ENCODE measurements around the gene CSNK1A1L.

The CSNK1A1L gene

DNA sequence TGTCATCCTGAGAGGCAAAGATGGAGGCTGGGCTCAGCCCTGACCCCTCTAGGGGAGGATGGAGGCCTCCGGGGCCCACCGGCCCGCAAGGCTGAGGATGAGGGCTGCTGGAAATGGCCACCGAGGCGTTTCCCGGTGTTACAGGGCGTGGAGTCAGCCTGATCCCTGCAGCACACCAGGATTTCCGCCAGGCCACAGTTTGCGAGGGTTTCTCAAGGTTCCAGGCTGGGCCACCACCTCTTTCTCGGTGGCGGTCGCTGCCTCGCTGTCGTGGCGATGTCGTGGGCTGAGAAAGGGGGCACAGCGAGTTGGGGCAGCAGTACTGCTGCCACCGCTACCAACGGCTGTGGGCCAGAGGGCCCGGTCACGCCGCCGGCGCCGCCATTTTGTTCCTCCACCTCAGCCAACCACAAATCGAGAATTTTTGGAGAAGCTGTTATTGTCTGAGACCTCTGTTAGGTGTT is at the start of gene CSNK1A1L:
Gene CSNK1A1L, minus strand, starts transcription at position 414 of the 464 bp plus-strand sequence. Its CDS starts 408 bp downstream, at position 6.
- ATAC-seq, result no peak

DNA sequence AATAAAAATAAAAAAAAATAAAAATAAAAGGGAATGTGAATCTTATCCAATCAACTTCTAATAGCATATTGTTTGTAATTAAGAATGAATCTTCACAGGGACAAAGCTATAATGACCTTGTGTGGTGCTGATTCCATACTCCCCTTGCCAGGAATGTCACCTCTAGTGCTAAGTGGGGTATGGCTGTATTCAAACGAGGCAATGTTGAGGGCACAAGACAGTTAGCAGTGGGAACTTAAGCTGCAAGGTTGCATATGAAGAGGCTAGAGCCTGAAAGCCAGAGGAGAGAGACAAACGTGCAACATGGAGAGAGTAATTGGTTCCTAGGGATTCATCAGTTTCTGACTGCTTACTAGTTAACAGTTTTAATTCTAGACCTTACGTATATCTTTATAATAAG is 43.9 kb upstream of the CSNK1A1L start:
- no peak for ATAC-seq

DNA sequence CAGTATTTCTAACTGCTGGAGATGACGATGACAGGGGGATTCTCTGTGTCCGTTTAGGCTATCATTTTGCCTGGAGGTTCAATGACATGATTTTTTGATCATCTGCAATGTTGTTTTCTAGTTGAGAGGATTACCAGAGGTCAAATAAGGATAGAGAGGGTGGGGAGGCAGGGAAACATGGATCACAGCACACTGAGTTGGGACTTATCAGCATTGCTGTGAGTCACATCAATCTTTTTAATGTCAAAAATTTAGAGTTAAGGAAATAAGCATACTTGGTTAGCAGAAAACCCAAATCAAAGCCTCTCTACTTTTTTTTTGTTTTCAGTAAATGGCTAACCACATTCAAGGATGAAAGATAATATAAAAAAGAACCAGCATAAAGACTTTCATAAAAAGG is 43.0 kb upstream of the CSNK1A1L start:
- ATAC-seq, result no peak

DNA sequence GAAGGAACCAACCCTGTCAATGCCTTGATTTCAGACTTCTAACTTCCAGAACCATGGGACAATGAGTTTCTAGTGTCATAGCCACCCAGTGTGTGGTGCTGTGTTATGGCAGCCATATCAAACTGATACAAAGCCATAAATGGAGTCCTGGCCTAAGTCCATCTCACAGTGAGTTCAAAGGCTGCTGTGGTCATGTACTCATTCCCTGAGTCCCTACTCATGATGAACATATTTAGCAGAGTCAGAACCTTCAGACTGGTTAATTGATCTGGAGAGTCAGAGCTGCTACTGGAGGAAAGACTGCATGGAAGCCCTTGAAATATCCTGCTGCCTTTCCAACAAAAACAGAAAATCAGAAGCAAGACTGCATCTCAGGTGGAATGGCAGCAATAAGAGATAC is 39.2 kb upstream of the CSNK1A1L start:
- no peak for ATAC-seq

DNA sequence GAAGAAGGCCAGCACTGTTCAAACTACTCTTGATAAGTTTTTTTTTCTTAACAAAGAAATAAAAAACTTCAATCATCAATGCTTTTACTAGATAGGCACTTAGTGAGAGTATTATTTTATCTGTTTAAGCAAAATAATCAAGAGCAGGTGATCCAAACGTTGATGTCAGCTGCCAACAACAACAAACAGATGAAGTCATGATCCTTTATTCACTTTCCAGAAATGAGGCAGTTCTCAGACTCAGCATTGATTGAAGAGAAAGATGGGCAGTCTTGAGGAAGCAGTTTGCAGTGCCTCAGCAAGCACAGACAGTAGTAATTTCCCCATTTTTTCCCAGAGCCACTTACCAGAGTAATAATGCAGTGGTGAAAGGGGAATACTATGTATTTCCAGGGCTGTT is 38.4 kb upstream of the CSNK1A1L start:
- ATAC-seq, result no peak

DNA sequence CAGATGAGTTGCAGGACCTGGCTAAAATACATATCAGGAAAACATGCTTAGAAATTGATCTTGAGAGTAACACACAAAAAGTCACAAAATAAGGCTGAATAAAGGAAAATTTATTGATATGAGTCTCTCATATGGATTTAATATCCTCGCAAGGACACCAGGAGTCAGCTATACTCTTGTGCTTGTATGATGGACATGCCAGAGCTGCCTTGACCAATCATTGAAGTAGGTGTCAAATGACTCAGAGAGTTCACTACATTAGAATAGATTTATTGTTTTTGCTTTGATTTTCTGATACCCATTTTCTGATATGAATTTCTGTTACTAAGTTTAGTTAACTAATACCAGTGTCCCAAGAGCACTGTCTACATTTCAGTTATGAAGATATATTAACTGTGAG is 37.4 kb upstream of the CSNK1A1L start:
- no peak for ATAC-seq

DNA sequence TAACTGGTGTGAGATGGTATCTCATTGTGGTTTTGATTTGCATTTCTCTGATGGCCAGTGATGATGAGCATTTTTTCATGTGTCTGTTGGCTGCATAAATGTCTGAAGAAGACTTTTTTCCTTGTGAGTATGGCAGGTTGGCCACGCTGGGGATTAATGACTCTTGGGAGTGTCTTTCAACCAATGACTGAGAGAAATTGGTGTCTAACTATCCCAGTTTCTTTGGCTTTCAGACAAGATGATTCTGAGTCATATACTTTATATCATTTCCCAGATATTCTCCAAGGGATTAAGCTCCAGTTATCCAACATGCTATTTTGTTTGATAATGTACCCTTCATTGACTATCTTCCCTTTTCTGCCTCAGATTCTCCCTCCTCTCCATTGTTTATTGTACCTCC is 35.5 kb upstream of the CSNK1A1L start:
- ATAC-seq, result no peak

DNA sequence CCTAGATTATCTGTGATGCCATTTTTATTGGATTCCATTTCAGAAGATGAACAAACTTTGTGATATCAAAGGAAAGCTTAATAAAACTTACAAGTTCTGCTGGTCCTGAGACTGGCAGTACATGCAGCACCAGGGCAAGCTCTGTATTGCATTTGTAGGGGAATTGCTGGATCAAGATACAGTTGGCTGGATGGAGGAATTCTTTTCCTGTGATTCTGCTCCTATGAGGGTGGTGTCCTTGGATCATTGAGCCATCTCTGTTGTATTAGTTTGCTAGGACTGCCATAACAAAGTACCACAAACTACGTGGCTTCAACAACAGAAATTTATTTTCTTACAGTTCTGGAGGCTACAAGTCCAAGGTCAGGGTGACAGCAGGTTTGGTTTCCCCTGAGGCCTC is 33.9 kb upstream of the CSNK1A1L start:
- no peak for ATAC-seq

DNA sequence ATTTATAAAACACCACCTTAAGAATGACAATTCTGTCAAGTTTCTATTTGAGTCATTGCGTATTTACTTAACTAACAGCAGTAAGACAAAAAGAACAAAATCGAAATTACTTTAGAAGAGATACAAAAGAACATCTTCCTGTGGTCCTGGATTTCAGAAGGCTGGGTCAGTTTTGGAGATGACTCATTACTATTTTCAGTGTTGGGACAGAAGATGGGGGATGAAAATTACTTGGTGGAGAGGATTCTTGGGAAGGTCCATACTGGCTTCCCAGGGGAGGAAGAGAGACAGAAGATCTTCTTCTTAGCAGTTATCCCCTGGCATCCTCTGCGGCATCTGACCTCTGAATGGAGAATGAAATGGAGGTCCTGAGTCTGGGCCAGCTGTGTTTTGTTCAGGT is 33.5 kb upstream of the CSNK1A1L start:
- no peak for ATAC-seq

DNA sequence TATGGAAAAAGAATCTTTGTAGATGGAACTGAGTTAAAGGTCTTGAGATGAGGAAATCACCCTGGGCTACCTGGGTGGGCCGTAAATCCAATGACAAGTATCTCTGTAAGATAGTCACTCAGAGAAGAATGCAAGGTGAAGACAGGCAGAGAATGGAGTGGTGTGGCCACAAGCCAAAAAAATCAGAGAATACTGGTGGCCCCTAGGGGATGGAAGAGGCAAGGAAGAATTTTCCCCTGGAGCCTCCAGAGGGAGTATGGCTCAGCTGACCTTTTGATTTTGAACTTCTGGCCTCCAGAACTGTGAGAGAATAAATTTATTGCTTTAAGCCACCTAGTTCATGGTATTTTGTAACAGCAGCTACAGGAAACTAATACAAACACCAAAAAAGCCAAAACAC is 32.7 kb upstream of the CSNK1A1L start:
- ATAC-seq, result no peak

DNA sequence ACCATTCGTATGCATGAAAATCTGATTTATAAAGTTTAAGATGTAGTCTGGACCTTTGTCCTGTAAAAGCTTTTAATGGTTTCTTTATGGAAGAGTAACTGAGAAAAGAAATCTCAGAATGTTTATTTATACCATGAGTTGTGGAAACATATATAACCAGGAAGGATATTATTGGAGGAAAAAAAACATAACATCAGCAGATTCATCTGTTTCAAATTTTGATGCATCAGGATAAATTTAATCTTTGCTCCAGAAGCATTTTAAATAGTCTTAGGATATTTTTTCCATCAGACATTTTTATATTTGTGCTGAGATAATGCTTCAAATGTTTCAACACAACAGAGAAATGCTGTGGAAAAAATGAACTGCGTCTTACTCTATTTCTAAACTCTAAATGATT is 31.2 kb upstream of the CSNK1A1L start:
- no peak for ATAC-seq

DNA sequence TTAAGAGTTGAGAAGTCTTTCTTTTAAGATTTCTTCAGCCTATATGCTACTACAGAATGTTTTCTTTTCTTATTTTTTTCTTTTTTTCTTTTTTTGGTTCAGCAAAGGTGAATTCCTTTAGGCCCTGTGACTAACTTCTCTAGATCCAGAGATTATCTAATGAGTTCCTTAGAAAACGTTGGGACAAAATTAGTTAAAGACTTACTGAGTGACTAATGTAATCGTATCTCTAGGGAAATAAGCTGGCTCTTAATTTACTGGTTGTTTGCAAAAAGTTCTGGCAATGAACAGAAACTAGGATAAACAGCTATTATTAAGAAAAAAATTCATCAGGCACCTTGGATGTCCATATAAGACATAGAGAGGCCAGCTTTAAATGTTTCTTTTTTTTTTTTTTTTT is 30.7 kb upstream of the CSNK1A1L start:
- no peak for ATAC-seq

DNA sequence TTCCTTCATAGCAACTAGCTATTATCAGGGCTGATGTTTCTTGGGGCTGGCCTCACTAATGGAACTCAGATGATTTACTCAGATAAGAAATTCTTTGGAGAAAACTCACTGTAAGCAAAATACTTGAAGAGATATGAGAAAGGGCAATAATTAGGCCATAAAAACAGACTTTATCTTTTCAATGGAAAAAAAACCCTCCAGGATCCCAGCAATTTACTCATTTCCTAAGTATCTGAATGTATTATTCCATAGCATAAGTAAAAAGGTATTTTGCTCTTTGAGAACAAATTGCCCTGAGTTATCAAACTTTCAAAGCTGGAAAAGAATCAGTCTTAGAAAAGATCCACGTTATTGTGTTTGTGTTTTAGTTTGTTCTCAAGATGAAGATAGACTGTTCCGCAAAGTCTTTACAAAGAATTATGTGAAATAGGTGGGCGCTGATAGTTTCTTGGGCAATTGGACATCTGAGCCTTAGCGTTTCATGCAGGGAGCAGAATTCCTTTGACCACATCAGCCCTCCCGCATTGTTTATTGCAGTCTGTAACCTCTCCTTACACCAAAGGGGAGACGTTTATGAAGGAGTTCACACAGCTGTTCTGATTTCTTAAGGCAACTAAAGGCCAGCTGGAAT is 29.1 kb upstream of the CSNK1A1L start:
- no peak for ATAC-seq

DNA sequence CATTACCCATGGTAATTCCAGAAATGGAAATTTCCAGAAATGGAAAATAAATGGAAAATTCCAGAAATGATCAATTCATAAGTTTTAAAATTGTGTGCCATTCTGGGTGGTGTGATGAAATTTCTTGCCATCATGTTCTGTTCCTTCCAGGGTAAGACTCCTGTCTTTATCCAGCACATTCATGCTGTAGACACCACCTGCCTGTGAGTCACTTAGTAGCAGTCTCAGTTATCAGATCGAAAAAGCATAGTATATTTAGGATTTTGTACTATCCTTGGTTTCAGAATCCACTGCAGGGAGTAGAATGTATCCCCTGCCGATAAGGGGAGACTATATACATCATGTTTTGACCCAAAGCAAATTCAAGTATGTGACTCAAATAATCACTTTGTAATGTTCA is 26.7 kb upstream of the CSNK1A1L start:
- no peak for ATAC-seq

DNA sequence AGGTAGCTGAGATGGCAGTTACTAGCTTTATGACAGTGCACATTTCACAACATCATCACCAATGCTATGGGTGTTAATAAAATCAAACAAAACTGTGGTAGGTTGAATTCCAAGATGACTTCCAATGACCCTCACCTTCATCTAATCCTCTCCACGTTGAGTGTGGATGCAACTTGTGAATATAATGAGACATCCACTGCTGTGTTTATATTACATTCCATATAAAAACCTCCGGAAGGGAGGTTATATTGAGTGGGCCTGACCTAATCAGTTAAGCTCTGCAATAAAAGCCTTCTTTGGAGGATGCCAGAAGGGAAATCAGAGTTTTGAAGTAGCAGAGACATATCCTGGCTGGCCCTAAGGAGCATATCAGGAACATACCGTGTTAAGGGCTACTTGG is 25.6 kb upstream of the CSNK1A1L start:
- no peak for ATAC-seq

DNA sequence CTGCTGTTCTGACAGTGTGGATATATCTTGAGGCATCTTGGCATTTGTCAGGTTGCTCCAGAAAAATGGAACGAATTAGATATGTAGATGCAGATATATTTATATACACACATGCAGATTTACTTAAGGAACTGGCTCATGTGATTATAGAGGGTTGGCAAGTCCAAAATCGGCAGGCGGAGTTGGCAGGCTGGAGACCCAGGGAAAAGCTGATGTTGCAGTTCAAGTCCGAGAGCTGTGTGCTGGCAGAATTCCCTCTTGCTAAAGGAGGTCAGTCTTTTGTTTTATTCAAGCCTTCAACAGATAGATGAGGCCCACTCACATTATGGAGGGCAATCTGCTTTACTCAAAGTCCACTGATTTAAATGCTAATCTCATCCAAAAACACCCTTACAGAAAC is 24.4 kb upstream of the CSNK1A1L start:
- ATAC-seq, result no peak

DNA sequence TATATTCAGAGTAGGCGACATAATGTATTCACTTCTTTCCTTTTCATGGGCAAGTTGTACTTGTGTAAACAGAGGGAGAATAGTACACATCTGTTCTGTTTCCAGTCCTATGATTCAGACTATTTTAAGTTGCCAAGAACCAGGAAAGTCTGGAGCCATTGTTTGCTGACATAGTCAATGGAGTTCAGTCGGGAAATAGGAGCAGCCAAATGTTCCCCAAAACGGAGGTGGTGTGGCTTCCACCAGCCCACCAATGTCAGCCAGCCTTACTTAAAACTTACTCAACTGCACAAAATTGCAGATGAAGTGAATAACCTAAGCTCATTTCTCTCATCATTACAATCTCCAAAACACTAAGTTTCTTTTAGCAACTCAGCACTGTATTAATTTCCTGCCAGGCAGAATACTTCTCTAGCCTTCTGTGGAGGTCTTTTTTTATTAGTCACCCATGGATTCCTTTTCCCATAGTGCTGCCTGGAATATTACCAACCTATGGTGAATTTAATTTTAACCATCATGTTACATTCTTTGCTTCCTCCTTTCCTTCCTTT is 22.3 kb upstream of the CSNK1A1L start:
- ATAC-seq, result no peak

DNA sequence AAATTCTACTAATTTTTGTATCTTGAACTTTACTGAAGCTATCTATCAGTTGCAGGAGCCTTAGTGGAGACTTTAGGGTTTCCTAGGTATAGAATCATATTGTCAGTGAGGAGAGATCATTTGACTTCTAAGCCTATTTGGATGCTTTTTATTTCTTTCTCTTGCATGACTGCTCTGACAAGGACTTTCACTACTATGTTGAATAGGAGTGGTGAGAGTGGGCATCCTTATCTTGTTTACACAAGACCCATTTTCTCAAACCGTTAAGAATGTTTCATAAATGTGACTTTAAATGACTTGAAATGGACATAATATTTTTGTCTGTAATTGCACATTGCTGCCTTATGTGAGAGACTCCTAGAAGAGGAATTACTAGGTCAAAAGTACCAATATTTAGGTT is 17.9 kb upstream of the CSNK1A1L start:
- ATAC-seq, result no peak

DNA sequence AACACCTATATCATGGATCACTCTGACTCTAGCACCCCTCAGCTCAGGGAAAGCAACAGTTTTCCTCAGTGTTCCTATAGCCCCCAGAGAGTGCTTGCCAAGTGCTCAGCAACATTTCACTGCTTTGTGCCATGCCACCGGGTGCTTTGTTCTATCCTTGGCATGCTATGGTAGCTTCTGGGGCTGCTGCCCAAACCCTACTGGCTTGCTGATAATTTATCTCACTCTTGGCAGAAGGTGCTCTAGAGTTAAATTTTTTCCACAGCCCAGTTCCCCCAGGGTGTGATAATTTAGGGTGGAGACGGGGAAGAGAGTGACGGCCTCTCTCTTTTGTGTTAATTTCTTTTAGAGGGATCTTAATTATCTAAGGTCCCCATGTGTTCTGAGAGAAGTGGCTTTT is 12.6 kb upstream of the CSNK1A1L start:
- no peak for ATAC-seq

DNA sequence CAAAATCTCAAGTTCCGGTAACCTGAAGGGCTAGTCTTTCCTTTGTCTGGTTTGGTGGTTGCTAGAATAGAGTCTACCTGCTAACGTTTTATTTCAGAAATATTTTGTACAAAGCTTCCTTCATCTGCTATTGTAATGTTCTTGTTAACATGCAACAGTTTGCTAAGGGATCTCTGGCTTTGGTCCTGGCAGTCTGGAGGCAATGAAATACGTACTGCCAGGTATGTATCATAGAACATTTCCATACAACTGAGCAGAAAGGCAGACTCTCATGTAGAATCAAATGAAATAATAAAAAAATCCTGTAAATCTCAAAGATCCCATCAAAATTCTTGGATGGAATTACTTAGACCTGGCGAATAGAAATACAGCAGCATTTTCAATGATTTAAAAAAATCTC is 8.8 kb upstream of the CSNK1A1L start:
- ATAC-seq, result no peak

DNA sequence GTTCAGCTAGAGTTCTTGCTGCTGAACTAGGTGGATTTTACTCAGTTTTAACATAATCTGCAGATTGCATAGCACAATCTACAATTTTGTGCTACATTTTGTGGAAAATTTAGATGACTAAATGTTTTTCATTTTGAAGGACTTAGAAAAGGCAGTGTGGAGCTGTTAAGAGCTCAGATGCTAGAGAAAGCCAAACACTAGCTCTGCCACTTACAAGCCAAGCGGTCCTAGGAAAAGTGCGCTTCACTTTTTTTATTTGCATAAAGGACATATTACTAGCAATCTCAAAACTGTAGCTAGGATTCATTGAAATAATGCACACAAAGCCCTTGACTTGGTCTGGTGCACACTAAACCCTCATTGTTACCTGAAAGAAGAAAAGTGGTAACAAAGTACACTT is 8.1 kb upstream of the CSNK1A1L start:
- ATAC-seq, result no peak

DNA sequence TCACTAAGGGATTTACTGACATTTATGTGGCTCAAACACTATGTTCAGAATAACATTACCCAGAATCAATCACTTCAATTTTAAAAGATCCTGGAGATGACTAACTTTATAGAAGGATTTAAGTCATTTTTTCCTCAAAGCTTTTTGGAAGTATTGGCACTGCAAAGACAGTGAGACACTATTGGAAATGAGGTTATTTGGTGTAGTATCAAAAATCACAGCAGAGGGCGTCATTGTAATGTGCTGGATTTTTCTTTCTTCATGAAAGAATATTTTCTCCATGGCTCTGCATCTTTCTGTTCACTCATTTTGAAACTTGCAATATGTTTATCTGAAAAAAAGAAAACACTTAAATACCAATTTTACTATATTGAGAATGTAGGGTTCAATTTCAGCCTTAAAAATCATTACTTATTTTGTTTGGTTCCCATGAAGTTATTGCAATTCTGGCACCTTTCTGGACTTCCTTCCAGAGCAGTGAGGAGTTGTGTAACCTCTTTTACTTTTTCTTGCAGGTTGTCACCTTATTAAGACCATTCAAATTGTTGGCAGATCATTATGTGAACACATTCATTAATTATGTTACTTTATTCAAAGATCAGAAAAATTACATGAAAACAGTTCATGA is 3.7 kb upstream of the CSNK1A1L start:
- no peak for ATAC-seq

DNA sequence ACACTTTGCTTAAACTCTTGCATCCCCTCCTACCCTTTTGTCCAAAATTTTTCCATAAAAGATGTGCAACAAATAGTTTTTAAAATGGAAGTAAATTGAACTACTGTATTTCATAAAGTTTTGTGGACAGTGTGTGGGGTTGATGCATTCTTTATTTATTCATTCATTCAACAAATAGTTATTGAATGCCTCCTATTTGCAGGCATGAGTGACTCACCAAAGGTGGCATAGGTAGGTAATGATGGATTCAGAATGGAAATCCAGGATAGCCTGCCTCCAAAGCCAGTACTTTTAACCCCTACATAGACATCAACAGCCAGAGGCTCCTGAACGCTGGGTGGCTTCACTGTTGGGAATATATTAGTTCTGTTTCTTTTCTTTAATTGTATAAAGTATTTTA is 2.4 kb upstream of the CSNK1A1L start:
- ATAC-seq, result no peak

DNA sequence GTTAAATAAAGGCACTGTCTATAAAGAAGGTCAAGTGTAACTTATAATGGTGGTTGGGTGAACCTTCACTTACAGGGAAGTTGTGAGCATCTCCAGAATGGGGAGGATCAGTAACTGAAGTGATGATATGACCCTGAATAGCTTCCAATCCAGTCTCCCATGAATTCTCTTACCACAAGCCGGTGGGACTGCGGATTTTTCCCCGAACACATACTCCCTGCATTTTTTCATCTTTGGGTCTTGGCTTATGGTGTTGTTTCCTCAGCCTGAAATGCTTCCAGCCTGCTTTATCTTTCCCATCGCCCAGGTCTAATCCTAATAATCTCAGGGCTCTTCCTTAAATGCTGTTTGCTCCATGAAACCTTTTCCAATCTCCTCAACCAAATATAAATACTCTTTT is 2.0 kb upstream of the CSNK1A1L start:
- ATAC-seq, result no peak

DNA sequence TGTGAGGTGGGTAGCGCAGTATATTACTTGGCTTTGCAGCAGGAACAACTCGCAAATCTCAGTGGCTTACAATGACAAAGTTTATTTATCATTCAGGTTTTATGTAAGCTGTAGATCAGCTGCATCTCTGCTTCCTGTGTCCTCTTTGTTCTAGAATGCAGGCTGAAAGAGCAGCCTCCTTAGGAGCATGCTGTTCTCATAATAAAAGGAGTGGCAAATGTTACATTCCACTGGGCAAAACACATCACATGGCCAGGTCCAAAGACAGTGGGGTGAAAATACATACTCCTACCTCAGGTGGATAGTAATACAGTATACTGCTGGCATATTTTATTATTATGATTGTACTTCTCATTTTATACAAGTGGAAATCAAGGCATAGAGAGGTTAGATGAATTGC is 1.2 kb upstream of the CSNK1A1L start:
- ATAC-seq, result no peak

Data from activated CD4-positive, CD25-positive, alpha-beta regulatory T cell treated with anti-CD3 and anti-CD28 coated beads, Interleukin-2, amount 50 U/mL, for 24 hours (primary cell).